Peyer's patch (tissue), 4 donors: ENCODE measurements around the gene ABCA7.

ENCODE experiments used
- POLR2A ChIP-seq, 2 donors: fragments of 450-650 bp; IDR thresholded peaks; one replicate each; pipeline ENCODE4 v1.5.1; 2017; ENCODE audit warnings: antibody characterized with exemption in 2 of 2, mild to moderate bottlenecking in 2 of 2, moderate library complexity in 2 of 2
- TF ChIP-seq, protein P1 (sequence below), 6 experiments: fragments of 450-650 bp in 4 of 6; fragments of 200-600 bp in 2 of 6; sonication (generic) in 1 of 6; IDR thresholded peaks; one replicate each; pipeline ENCODE4 v1.5.1; 2017 to 2019; ENCODE audit warnings: antibody characterized with exemption in 6 of 6, mild to moderate bottlenecking in 3 of 6, moderate library complexity in 1 of 6

DNA sequence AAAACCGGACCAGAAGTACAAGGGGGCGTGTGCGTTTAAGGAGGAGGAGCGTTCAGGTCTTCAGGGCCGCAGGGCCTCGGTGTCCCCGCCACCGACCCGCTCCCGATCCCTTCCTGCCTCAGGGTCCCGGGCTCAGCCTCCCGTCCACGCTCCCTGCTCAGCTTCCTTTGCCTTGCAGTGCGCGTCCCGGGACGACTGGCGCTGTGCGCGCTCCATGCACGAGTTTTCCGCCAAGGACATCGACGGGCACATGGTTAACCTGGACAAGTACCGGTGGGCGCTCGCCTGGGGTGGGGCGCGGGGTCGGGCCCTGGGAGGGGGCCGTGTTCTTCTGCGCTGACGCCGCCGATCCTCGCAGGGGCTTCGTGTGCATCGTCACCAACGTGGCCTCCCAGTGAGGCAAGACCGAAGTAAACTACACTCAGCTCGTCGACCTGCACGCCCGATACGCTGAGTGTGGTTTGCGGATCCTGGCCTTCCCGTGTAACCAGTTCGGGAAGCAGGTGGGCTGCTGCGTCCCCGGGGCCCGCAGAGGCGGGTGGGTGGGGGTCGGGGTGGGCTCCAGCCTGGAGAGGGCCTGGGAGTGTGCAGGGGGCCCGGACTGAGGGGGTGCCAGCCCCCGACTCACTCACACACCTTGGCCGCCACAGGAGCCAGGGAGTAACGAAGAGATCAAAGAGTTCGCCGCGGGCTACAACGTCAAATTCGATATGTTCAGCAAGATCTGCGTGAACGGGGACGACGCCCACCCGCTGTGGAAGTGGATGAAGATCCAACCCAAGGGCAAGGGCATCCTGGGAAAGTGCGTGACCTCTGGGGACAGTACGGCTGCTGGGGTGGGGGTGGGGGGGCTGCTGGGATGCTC lies 65.3 kb downstream of the ABCA7 start:
- no peak for TF ChIP-seq POLR2A (IDR thresholded peaks at IDR 0.05)
- TF ChIP-seq, protein P1, sequence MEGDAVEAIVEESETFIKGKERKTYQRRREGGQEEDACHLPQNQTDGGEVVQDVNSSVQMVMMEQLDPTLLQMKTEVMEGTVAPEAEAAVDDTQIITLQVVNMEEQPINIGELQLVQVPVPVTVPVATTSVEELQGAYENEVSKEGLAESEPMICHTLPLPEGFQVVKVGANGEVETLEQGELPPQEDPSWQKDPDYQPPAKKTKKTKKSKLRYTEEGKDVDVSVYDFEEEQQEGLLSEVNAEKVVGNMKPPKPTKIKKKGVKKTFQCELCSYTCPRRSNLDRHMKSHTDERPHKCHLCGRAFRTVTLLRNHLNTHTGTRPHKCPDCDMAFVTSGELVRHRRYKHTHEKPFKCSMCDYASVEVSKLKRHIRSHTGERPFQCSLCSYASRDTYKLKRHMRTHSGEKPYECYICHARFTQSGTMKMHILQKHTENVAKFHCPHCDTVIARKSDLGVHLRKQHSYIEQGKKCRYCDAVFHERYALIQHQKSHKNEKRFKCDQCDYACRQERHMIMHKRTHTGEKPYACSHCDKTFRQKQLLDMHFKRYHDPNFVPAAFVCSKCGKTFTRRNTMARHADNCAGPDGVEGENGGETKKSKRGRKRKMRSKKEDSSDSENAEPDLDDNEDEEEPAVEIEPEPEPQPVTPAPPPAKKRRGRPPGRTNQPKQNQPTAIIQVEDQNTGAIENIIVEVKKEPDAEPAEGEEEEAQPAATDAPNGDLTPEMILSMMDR (IDR thresholded peaks at IDR 0.05) = no peak
